NCI-H146 treated with DMSO at 0.1 percent for 48 hours (cell line): ENCODE results near the gene PPP1CC.
"Not testable (repeated sequence)": the region's sequence is repeated elsewhere in the genome, so short reads cannot be mapped to it uniquely, and the experiment has no call there.

ENCODE experiments used
- DNase-seq: peaks from one replicate; lab custom pipeline; 2025; ENCODE audit not compliant: unreplicated experiment; lab: John Stamatoyannopoulos, UW

Gene PPP1CC

GRCh38 chr12:110726708-110727369, 15.9 kb downstream of the PPP1CC start:
- DNase-seq: no peak

GRCh38 chr12:110726028-110726427, 16.7 kb downstream of the PPP1CC start:
- no peak for DNase-seq

- DNase-seq: no peak
Observed at GRCh38 chr12:110725267-110725666, 17.4 kb downstream of the PPP1CC start.

GRCh38 chr12:110722892-110723291, 19.8 kb downstream of the PPP1CC start:
- DNase-seq: not testable (repeated sequence)

- no peak for DNase-seq
Observed at GRCh38 chr12:110721570-110721969, 21.1 kb downstream of the PPP1CC start.

- DNase-seq: no peak
Observed at GRCh38 chr12:110720516-110720915, 22.2 kb downstream of the PPP1CC start.

GRCh38 chr12:110718222-110718908, 24.3 kb downstream of the PPP1CC start:
- DNase-seq: no peak

- DNase-seq: no peak
Observed at GRCh38 chr12:110717037-110717436, 25.7 kb downstream of the PPP1CC start.

- DNase-seq: no peak
Observed at GRCh38 chr12:110708917-110709316, 33.8 kb downstream of the PPP1CC start.

GRCh38 chr12:110705309-110705708, 37.4 kb downstream of the PPP1CC start:
- DNase-seq: no peak

GRCh38 chr12:110704750-110705149, 37.9 kb downstream of the PPP1CC start:
- DNase-seq: peak; percentile 31

GRCh38 chr12:110704231-110704630, 38.5 kb downstream of the PPP1CC start:
- DNase-seq: no peak

GRCh38 chr12:110702081-110702480, 40.6 kb downstream of the PPP1CC start:
- DNase-seq: no peak

GRCh38 chr12:110699591-110700445, 42.9 kb downstream of the PPP1CC start:
- peak; percentile 20 for DNase-seq

- peak; percentile 29 for DNase-seq
Observed at GRCh38 chr12:110698171-110698902, 44.4 kb downstream of the PPP1CC start.

GRCh38 chr12:110697236-110697635, 45.5 kb downstream of the PPP1CC start:
- DNase-seq: no peak

GRCh38 chr12:110696283-110696682, 46.4 kb downstream of the PPP1CC start:
- no peak for DNase-seq

- no peak for DNase-seq
Observed at GRCh38 chr12:110694330-110694901, 48.3 kb downstream of the PPP1CC start.

- DNase-seq: no peak
Observed at GRCh38 chr12:110693731-110694130, 49.0 kb downstream of the PPP1CC start.

GRCh38 chr12:110690127-110690430, 52.6 kb downstream of the PPP1CC start:
- DNase-seq: no peak
